Renal cortex interstitium (tissue), 11 donors: ENCODE measurements around the gene SPIN2A. TPM values are rescaled to one million over a fixed set of nuclear protein-coding genes. Genes with fewer than 3 reads are reported as not detected.
"Not testable (repeated sequence)": the region's sequence is repeated elsewhere in the genome, so short reads cannot be mapped to it uniquely, and the experiment has no call there.

Experiments used
- DNase-seq, 11 donors: peaks; one replicate each; pipeline ENCODE4 v3.0.0-alpha.2; 2013; ENCODE audit warnings: low read depth in 9 of 11, low spot score in 4 of 11; ENCODE audit errors: extremely low read depth in 1 of 11
- polyA plus RNA-seq, 3 donors: library from polyadenylated mRNA; unstranded; fragments of 120-200 nt; gene quantifications; one replicate each; pipeline ENCODE4 v1.2.1, GENCODE V29; 2013; ENCODE audit not compliant: insufficient read length in 3 of 3

The SPIN2A gene
- polyA plus RNA-seq, 3 donors: 3.6 to 4.3 (median 4.0) TPM

DNA sequence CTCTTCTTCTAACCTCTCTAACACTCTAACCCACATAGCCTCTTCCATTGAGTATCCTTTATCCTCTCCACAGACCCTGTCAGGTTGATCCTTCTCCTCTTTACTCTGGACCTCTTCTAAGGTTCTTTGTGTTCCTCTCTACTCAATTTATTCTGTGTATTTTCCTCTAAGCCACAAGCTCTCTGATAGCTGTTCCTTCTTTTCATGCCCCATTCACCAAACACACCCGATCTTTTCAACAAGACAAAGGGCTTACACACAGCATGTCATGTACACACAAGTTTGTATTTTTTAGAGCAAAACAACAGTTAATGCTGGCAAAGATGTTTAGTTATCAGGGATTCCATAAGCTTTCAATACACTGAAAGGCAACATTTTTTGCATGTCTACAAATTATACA is 17.8 kb downstream of the SPIN2A start:
- no peak for DNase-seq

- DNase-seq: not testable (repeated sequence)
Observed at GRCh38 chrX:57117566-57117965, 19.6 kb downstream of the SPIN2A start.

GRCh38 chrX:57104921-57105398 is 32.2 kb downstream of the SPIN2A start:
- no peak for DNase-seq

DNA sequence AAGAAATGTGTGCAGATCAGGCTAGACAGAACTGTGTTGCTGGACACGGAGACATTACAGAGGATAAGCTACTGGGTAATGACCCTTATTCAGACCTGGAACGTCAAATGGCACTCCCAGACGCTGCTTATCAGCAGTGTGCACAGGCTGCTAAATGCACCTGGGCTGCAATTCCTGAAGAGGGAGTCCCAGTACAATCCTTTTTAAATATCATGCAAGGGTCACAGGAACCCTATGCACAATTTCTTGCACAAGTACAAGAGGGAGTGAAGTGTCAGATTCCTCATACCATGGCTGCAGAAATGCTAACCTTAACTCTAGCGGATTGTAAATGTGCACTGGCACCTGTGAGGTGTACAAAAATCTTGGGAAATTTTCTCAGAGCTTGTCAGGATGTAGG is 32.8 kb downstream of the SPIN2A start:
- DNase-seq: no peak

DNA sequence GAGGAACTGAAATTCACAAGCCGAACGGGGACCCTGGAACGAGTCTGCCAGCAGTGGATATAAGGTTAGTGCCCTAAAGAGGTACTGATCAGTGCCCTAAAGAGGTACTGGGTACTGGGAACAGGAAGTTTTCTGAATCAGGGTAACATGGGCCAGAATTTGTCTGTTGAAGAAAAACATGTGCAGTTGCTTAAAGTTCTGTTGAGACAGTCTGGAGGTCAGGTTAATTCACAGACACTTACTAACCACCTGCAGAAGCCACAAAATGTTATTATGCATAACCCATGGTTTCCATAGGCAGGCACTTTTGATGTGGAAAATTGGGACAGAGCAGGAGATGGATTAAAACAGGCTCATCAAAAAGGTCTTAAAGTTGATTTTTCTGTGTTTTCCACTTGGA is 33.7 kb downstream of the SPIN2A start:
- no peak for DNase-seq

DNA sequence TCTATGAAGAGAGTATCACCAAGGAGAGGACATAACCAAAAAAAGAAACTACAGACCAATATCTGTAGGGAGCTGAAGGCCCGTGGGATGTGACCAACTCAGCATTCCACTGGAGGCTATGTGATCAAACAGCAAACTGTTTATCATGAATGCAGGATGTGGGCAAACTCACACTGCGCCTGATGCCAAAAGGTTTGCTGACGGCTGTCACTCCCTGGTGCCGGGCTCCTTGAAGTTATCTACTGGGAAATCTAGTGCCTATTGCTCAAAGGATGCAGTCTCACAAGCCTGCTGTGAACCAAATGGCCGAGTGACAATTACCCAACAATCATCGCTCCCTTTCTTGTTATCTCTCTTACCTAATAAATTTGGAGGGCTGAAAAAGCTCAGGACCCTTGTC is 34.3 kb downstream of the SPIN2A start:
- DNase-seq: not testable (repeated sequence)

Other genes starting within 250 kb of the SPIN2A start
- 10 to 100 TPM; 17.6 to 25.6 (median 22.8) TPM for gene SPIN3, start 141.9 kb downstream of the SPIN2A start, polyA plus RNA-seq
- gene SPIN2B, start 15.8 kb downstream of the SPIN2A start, polyA plus RNA-seq: 10 to 100 TPM; 18.4 to 24.7 (median 20.1) TPM
- gene FAAH2, start 149.3 kb upstream of the SPIN2A start, polyA plus RNA-seq: 10 to 100 TPM; 10.2 to 16.1 (median 15.4) TPM